ENCODE data around the gene KCNMA1.

DNA sequence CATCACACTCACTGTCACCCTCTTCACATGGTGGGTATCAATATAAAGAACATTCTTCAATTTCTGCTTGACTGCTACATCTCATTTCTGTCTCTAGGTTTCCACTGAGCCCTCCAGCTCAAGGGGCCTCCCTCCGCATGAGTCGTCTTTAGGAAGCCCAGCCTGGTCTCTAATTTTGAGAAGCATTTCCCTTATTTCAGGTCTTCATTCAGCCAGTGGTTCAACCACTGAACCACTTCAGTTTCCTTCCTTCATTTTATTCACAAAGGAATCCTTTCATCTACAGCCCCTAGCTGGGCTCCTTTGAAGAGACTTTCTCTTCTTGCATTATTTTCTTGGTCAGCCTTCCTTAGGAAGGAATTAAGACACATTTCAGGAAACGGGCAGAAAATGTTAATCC, 257.4 kb downstream of the KCNMA1 start:
- TF ChIP-seq BHLHE40 (IDR thresholded peaks at IDR 0.05; ENCODE audit: borderline replicate concordance in 1 of 2, low read depth in 2 of 2, low read length in 1 of 2) (no peak), POLR2AphosphoS5 (IDR thresholded peaks at IDR 0.05; ENCODE audit: low read length) (no peak), CTCF (IDR thresholded peaks at IDR 0.05 in 2 of 3, conservative IDR thresholded peaks at IDR 0.05 in 1 of 3; ENCODE audit: control insufficient read depth in 2 of 3, extremely low read depth in 1 of 3, insufficient read depth in 1 of 3, low read depth in 3 of 3, low read length in 3 of 3) (no peak), SIN3A (IDR thresholded peaks at IDR 0.05; ENCODE audit: low read depth, low read length) (no peak), YBX1 (IDR thresholded peaks at IDR 0.05) (no peak)
